Testis (tissue), 2 donors: ENCODE measurements around the gene PSMD6.

Source experiments
- CTCF ChIP-seq, 3 experiments: fragments of 450-650 bp in 2 of 3; fragments of 200-600 bp in 1 of 3; sonication (generic) in 1 of 3; IDR thresholded peaks; one replicate each; pipeline ENCODE4 v1.5.1; 2016 to 2019; ENCODE audit warnings: antibody characterized with exemption in 3 of 3, mild to moderate bottlenecking in 2 of 3, moderate library complexity in 1 of 3
- POLR2A ChIP-seq: fragments of 450-650 bp; IDR thresholded peaks from one replicate; pipeline ENCODE4 v1.6.1; 2017; ENCODE audit warnings: antibody characterized with exemption, mild to moderate bottlenecking, moderate library complexity

- TF ChIP-seq CTCF (IDR thresholded peaks at IDR 0.05) (peak; percentile 64 to 88 (median 74)), POLR2A (no peak)
Measured at GRCh38 chr3:63993653-63994079, 29.6 kb downstream of the PSMD6 start.
